Cardiac fibroblast (primary cell): ENCODE results near the gene LGALS3BP.

Experiments used
- DNase-seq, 2 donors: peaks; one replicate each; pipeline versions ENCODE4 v3.0.0 to v3.0.0-alpha.2; 2010; ENCODE audit warnings: low read depth in 2 of 2
- H3K4me3 ChIP-seq, 2 donors: replicated peaks in 1 of 2; 1 replicate in 1 of 2; 2 replicates in 1 of 2; pipeline ENCODE4 v1.5.1; 2011; ENCODE audit warnings: low read depth in 2 of 2, low read length in 2 of 2, mild to moderate bottlenecking in 2 of 2, moderate library complexity in 1 of 2
- CTCF ChIP-seq: IDR thresholded peaks from one replicate; pipeline ENCODE4 v1.5.1; 2011; ENCODE audit warnings: low read depth, mild to moderate bottlenecking, low read length, inconsistent platforms

The LGALS3BP gene

GRCh38 chr17:78985395-78985794, 5.7 kb upstream of the LGALS3BP start:
- H3K4me3 ChIP-seq: no peak overlapping the region
- no peak for DNase-seq
- no peak for TF ChIP-seq CTCF

- no peak for TF ChIP-seq CTCF
- DNase-seq: no peak
- H3K4me3 ChIP-seq: no peak overlapping the region
Observed at GRCh38 chr17:78981010-78981888, 1.5 kb upstream of the LGALS3BP start.

GRCh38 chr17:78980624-78980972, 875 bp upstream of the LGALS3BP start:
- no peak overlapping the region for H3K4me3 ChIP-seq
- no peak for TF ChIP-seq CTCF
- no peak for DNase-seq

- DNase-seq: no peak
- H3K4me3 ChIP-seq: peak overlapping the region; percentile 15 to 18
- TF ChIP-seq CTCF: no peak
Observed at GRCh38 chr17:78977997-78978973, 1.4 kb downstream of the LGALS3BP start.

- no peak overlapping the region for H3K4me3 ChIP-seq
Observed at GRCh38 chr17:78977681-78977943, 2.1 kb downstream of the LGALS3BP start.

More at GRCh38 chr17:78977681-78977943, 2.1 kb downstream of the LGALS3BP start:
- no peak for DNase-seq
- TF ChIP-seq CTCF: no peak
